ENCODE results near the gene SMIM27. TPM values are rescaled to one million over a fixed set of nuclear protein-coding genes. Genes with fewer than 3 reads are reported as not detected.

Gene SMIM27
- total and polyA plus RNA-seq, 2 experiments from 2014 or later: 3.4 to 106 TPM

DNA sequence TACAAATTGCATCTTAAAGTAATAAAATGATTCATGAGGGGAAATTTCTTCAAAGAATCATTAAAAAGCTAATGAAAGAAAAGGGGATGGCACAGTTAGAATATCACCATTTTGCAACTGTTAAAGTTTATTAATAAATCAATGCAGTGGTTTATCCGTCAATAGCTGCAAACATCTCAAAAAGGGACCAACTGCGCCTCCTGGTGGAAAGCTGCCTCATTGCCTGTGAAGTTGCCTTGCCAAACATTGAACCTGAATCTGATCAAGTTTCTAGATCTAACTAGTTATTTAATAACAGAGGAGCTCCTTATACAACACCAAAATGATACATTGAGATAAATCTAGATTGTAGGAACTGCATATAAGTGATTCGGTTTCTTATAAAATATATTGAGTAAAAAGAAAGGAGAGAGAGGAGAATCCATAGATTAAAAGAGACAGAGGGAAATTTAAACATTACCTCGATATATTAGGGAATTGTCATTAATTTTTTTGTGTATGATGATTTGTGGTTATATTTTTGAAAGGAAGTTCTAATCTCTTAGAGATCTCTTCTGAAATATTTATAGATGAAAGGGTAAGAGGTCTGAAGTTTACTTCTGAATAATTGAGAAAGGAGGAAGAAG, 27.7 kb downstream of the SMIM27 start:
- Mint-ChIP-seq H3K36me3 (ENCODE audit: low read depth) (no peaks in the 10 kb centered on the region), H3K9me3 (no peaks in the 10 kb centered on the region), H3K4me1 (peaks cover 14% of the 10 kb centered on the region), H3K27ac (no peak overlapping the region), H3K27me3 (ENCODE audit: insufficient read depth, low read depth, poor library complexity) (no peaks in the 10 kb centered on the region), H3K4me3 (no peak overlapping the region)
- Histone ChIP-seq H2AFZ (no peak overlapping the region), H3K4me3 (no peak overlapping the region), H3K4me2 (no peak overlapping the region), H3K4me1 (ENCODE audit: insufficient read depth) (0 out of 2 replicates have a peak, but pooled peaks cover 7% of the 10 kb centered on the region), H3K36me3 (ENCODE audit: insufficient read depth) (no peaks in the 10 kb centered on the region), H3K9me2 (ENCODE audit: insufficient read depth) (no peaks in the 10 kb centered on the region), H4K20me1 (replicated peaks; ENCODE audit: insufficient read depth) (no peaks in the 10 kb centered on the region), H3K27me3 (ENCODE audit: insufficient read depth) (no peaks in the 10 kb centered on the region), H3F3A (replicated peaks; ENCODE audit: low read depth) (no peaks in the 10 kb centered on the region), H3K79me2 (replicated peaks; ENCODE audit: insufficient read depth) (no peaks in the 10 kb centered on the region), H3K27ac (ENCODE audit: low read depth) (no peak overlapping the region)
- ATAC-seq: no peak
- peak; percentile 71 for DNase-seq (ENCODE audit: low spot score)
- TF ChIP-seq, protein P1, sequence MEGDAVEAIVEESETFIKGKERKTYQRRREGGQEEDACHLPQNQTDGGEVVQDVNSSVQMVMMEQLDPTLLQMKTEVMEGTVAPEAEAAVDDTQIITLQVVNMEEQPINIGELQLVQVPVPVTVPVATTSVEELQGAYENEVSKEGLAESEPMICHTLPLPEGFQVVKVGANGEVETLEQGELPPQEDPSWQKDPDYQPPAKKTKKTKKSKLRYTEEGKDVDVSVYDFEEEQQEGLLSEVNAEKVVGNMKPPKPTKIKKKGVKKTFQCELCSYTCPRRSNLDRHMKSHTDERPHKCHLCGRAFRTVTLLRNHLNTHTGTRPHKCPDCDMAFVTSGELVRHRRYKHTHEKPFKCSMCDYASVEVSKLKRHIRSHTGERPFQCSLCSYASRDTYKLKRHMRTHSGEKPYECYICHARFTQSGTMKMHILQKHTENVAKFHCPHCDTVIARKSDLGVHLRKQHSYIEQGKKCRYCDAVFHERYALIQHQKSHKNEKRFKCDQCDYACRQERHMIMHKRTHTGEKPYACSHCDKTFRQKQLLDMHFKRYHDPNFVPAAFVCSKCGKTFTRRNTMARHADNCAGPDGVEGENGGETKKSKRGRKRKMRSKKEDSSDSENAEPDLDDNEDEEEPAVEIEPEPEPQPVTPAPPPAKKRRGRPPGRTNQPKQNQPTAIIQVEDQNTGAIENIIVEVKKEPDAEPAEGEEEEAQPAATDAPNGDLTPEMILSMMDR (conservative IDR thresholded peaks at IDR 0.05; ENCODE audit: low read depth in 2 of 2): peak; percentile 94 to 99
- no peak for TF ChIP-seq JUNB (IDR thresholded peaks at IDR 0.05; ENCODE audit: unreplicated experiment)
- no peak for TF ChIP-seq STAT1 (IDR thresholded peaks at IDR 0.05; ENCODE audit: unreplicated experiment)
- TF ChIP-seq POLR2AphosphoS5 (IDR thresholded peaks at IDR 0.05; ENCODE audit: low read depth): no peak

DNA sequence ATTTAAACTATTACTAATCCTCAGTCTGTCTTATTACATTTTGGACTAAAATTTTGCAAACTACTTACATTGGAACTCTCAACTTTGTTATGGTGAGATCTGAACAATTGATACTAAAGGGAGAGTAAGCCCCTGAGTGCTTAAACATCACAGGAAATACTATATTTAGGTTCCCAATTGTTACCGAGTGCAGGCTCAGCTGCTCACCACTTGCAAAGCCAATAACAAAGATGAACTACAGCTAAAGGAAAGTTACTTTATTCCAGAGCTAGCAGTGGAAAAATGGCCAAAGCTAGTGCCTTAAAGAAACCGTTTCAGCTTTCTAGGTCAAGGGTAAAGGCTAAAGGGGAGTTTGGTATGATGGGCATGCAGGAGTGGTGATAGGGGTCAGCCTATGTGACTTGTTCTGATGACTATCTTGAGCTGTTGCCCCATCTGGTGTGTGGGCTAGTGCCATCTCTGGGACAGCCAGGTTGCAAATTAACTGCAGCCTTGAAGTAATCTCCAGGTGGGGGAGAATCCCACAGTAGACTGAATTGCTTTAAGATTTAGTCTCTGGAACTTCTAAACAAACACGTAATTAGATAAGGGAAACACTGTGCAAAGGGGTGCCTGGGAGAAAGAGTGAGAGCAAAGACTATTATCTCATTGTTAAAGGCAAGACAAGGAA, 28.6 kb downstream of the SMIM27 start:
- H3K27ac ChIP-seq (ENCODE audit: low read depth): no peak overlapping the region
- peak; percentile 36; the same call in 2 of the 3 replicates for ATAC-seq
- TF ChIP-seq EZH2 (IDR thresholded peaks at IDR 0.05; ENCODE audit: low read depth, unreplicated experiment): no peak
- no peak for TF ChIP-seq ZNF114 (CRISPR knock-in tag; IDR thresholded peaks at IDR 0.05)
- TF ChIP-seq STAT1 (IDR thresholded peaks at IDR 0.05; ENCODE audit: unreplicated experiment): no peak
- TF ChIP-seq POLR2AphosphoS5 (IDR thresholded peaks at IDR 0.05; ENCODE audit: low read depth): no peak
- TF ChIP-seq, protein P2, sequence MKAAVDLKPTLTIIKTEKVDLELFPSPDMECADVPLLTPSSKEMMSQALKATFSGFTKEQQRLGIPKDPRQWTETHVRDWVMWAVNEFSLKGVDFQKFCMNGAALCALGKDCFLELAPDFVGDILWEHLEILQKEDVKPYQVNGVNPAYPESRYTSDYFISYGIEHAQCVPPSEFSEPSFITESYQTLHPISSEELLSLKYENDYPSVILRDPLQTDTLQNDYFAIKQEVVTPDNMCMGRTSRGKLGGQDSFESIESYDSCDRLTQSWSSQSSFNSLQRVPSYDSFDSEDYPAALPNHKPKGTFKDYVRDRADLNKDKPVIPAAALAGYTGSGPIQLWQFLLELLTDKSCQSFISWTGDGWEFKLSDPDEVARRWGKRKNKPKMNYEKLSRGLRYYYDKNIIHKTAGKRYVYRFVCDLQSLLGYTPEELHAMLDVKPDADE (IDR thresholded peaks at IDR 0.05): no peak
- TF ChIP-seq ZNF331 (CRISPR knock-in tag; IDR thresholded peaks at IDR 0.05; ENCODE audit: low read depth): no peak
- TF ChIP-seq, protein P3, sequence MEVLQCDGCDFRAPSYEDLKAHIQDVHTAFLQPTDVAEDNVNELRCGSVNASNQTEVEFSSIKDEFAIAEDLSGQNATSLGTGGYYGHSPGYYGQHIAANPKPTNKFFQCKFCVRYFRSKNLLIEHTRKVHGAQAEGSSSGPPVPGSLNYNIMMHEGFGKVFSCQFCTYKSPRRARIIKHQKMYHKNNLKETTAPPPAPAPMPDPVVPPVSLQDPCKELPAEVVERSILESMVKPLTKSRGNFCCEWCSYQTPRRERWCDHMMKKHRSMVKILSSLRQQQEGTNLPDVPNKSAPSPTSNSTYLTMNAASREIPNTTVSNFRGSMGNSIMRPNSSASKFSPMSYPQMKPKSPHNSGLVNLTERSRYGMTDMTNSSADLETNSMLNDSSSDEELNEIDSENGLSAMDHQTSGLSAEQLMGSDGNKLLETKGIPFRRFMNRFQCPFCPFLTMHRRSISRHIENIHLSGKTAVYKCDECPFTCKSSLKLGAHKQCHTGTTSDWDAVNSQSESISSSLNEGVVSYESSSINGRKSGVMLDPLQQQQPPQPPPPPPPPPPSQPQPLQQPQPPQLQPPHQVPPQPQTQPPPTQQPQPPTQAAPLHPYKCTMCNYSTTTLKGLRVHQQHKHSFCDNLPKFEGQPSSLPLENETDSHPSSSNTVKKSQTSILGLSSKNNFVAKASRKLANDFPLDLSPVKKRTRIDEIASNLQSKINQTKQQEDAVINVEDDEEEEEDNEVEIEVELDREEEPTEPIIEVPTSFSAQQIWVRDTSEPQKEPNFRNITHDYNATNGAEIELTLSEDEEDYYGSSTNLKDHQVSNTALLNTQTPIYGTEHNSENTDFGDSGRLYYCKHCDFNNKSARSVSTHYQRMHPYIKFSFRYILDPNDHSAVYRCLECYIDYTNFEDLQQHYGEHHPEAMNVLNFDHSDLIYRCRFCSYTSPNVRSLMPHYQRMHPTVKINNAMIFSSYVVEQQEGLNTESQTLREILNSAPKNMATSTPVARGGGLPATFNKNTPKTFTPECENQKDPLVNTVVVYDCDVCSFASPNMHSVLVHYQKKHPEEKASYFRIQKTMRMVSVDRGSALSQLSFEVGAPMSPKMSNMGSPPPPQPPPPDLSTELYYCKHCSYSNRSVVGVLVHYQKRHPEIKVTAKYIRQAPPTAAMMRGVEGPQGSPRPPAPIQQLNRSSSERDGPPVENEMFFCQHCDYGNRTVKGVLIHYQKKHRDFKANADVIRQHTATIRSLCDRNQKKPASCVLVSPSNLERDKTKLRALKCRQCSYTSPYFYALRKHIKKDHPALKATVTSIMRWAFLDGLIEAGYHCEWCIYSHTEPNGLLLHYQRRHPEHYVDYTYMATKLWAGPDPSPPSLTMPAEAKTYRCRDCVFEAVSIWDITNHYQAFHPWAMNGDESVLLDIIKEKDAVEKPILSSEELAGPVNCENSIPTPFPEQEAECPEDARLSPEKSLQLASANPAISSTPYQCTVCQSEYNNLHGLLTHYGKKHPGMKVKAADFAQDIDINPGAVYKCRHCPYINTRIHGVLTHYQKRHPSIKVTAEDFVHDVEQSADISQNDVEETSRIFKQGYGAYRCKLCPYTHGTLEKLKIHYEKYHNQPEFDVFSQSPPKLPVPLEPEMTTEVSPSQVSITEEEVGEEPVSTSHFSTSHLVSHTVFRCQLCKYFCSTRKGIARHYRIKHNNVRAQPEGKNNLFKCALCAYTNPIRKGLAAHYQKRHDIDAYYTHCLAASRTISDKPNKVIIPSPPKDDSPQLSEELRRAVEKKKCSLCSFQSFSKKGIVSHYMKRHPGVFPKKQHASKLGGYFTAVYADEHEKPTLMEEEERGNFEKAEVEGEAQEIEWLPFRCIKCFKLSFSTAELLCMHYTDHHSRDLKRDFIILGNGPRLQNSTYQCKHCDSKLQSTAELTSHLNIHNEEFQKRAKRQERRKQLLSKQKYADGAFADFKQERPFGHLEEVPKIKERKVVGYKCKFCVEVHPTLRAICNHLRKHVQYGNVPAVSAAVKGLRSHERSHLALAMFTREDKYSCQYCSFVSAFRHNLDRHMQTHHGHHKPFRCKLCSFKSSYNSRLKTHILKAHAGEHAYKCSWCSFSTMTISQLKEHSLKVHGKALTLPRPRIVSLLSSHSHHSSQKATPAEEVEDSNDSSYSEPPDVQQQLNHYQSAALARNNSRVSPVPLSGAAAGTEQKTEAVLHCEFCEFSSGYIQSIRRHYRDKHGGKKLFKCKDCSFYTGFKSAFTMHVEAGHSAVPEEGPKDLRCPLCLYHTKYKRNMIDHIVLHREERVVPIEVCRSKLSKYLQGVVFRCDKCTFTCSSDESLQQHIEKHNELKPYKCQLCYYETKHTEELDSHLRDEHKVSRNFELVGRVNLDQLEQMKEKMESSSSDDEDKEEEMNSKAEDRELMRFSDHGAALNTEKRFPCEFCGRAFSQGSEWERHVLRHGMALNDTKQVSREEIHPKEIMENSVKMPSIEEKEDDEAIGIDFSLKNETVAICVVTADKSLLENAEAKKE (CRISPR knock-in tag; IDR thresholded peaks at IDR 0.05): no peak

More for the DNA sequence above, 28.6 kb downstream of the SMIM27 start:
- no peak overlapping the region for H3K4me2 ChIP-seq
- H4K20me1 ChIP-seq (replicated peaks; ENCODE audit: insufficient read depth): no peaks in the 10 kb centered on the region
- peak overlapping the region; percentile 75 for H2AFZ ChIP-seq
- no peaks in the 10 kb centered on the region for H3K27me3 ChIP-seq (ENCODE audit: insufficient read depth)
- DNase-seq (ENCODE audit: low spot score): no peak
- Mint-ChIP-seq H3K4me3 (no peak overlapping the region), H3K36me3 (ENCODE audit: low read depth) (no peaks in the 10 kb centered on the region), H3K4me1 (peaks cover 14% of the 10 kb centered on the region), H3K27me3 (ENCODE audit: insufficient read depth, low read depth, poor library complexity) (no peaks in the 10 kb centered on the region), H3K9me3 (no peaks in the 10 kb centered on the region), H3K27ac (no peak overlapping the region)
- H3K9me2 ChIP-seq (ENCODE audit: insufficient read depth): no peaks in the 10 kb centered on the region
- no peak overlapping the region for H3K4me3 ChIP-seq
- no peaks in the 10 kb centered on the region for H3K36me3 ChIP-seq (ENCODE audit: insufficient read depth)
- 0 out of 2 replicates have a peak, but pooled peaks cover 7% of the 10 kb centered on the region for H3K4me1 ChIP-seq (ENCODE audit: insufficient read depth)
- H3K79me2 ChIP-seq (replicated peaks; ENCODE audit: insufficient read depth): no peaks in the 10 kb centered on the region
- H3F3A ChIP-seq (replicated peaks; ENCODE audit: low read depth): no peaks in the 10 kb centered on the region

Data from GM23338 (cell line).